IPS-20b (cell line): ENCODE data around the gene RIN3.

Source experiments
- H3K27ac ChIP-seq: one replicate; pipeline ENCODE4 v1.5.1; 2013; ENCODE audit warnings: low read length
- H3K27me3 ChIP-seq: 2 replicates; pipeline ENCODE4 v1.6.1; 2013; ENCODE audit warnings: mild to moderate bottlenecking, low read length, inconsistent platforms; ENCODE audit not compliant: insufficient read depth
- H3K36me3 ChIP-seq: 2 replicates; pipeline ENCODE4 v1.6.1; 2013; ENCODE audit warnings: low read depth, mild to moderate bottlenecking, inconsistent platforms, low read length, moderate library complexity; ENCODE audit not compliant: insufficient read depth
- H3K4me1 ChIP-seq: 2 replicates; pipeline ENCODE4 v1.6.1; 2013; ENCODE audit warnings: mild to moderate bottlenecking, control low read depth, inconsistent platforms, low read length, moderate library complexity; ENCODE audit not compliant: insufficient read depth
- H3K4me3 ChIP-seq: 2 replicates; pipeline ENCODE4 v1.5.1; 2013; ENCODE audit warnings: mild to moderate bottlenecking, low read length, inconsistent platforms
- H3K9ac ChIP-seq: 2 replicates; pipeline ENCODE4 v1.6.1; 2013; ENCODE audit warnings: low read depth, mild to moderate bottlenecking, inconsistent platforms, low read length, moderate library complexity
- H3K9me3 ChIP-seq: 2 replicates; pipeline ENCODE4 v1.6.1; 2013; ENCODE audit warnings: mild to moderate bottlenecking, low read depth, low read length, inconsistent platforms; ENCODE audit not compliant: insufficient read depth

Gene RIN3

DNA sequence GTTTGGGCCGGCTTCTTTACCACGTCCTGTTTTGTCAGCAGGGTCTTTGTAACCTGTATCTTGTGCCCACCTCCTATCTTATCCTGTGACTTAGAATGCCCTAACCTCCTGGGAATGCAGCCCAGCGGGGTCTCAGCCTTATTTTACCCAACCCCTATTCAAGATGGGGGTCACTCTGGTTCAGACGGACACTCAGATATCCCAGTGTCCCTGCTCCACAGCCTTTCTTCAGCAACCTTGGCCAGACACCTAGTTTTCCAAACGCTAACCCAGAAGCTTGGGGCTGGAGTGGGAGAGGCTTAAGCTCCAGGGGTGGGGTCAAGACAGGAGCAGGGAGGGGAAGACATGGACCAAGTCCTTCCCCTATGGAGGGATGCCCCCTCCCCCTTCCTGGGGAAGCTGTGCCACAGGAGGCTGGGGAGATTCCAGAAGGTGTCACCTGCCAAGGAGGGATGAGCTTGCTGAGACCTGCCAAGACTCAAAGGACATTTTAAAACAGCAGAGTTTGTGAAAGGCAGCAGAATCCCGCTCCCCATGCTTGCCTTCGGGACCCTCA lies 62.2 kb downstream of the RIN3 start:
- H3K4me1 ChIP-seq: peaks cover 11% of the 10 kb centered on the region
- H3K27me3 ChIP-seq: no peaks in the 10 kb centered on the region
- H3K9ac ChIP-seq: no peak overlapping the region
- H3K36me3 ChIP-seq: no peaks in the 10 kb centered on the region
- H3K27ac ChIP-seq: no peak overlapping the region
- no peak overlapping the region for H3K4me3 ChIP-seq
- H3K9me3 ChIP-seq: no peaks in the 10 kb centered on the region

GRCh38 chr14:92577321-92577742 lies 63.8 kb downstream of the RIN3 start:
- H3K9ac ChIP-seq: no peak overlapping the region
- H3K4me1 ChIP-seq: peaks cover 11% of the 10 kb centered on the region
- no peaks in the 10 kb centered on the region for H3K27me3 ChIP-seq
- no peak overlapping the region for H3K27ac ChIP-seq
- H3K36me3 ChIP-seq: no peaks in the 10 kb centered on the region
- H3K9me3 ChIP-seq: no peaks in the 10 kb centered on the region
- H3K4me3 ChIP-seq: no peak overlapping the region

DNA sequence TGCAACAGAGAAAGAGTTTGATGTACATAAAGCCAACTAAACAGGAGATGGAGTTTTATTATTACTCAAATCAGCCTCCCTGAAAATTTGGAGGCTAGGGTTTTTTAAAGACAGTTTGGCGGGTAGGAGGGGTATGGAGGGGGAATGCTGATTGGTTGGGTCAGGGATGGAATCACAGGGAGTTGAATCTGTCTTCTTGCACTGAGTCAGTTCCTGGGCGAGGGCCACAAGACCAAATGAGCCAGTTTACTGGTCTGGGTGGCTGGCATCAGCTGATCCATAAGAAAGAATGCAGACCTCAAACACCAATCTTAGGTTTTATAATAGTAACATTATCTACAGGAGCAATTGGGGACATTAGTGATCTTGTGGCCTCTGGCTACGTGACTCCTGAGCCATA lies 64.9 kb downstream of the RIN3 start:
- Histone ChIP-seq H3K4me3 (no peak overlapping the region), H3K36me3 (no peaks in the 10 kb centered on the region), H3K9ac (no peak overlapping the region), H3K27ac (no peak overlapping the region), H3K27me3 (no peaks in the 10 kb centered on the region), H3K4me1 (peaks cover 10% of the 10 kb centered on the region), H3K9me3 (no peaks in the 10 kb centered on the region)

DNA sequence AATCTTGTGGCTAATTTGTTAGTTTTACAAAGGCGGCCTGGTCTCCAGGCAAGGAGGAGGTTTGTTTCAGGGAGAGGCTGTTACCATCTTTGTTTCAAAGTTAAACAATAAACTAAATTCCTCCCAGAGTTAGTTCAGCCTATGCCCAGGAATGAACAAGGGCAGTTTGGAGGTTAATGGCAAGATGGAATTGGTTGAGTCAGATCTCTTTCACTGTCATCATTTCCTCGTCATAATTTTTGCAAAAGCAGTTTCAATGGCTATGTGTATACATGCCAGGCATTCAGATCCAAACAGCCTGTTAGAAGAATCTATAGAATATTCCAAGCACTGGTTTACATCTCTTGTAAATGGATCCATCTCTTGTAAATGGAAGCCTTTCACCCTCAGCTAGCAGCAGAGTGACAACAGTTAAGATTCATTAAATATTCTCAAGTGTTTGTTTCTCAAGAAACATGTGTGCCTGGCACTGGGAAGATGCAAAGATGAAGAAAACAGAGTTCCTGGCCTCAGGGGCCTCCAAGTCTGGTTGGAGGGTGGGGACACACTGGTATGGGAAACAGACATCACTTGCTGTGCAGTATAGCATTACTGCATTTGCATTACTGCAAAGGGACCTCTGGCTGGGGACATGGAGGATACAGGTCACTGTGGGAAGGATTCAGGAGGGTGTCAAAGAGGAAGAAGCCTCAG lies 65.8 kb downstream of the RIN3 start:
- no peaks in the 10 kb centered on the region for H3K27me3 ChIP-seq
- H3K27ac ChIP-seq: no peak overlapping the region
- H3K9me3 ChIP-seq: no peaks in the 10 kb centered on the region
- no peak overlapping the region for H3K9ac ChIP-seq
- no peak overlapping the region for H3K4me3 ChIP-seq
- H3K36me3 ChIP-seq: no peaks in the 10 kb centered on the region
- H3K4me1 ChIP-seq: peaks cover 1% of the 10 kb centered on the region; the same call in 1 of the 2 replicates

DNA sequence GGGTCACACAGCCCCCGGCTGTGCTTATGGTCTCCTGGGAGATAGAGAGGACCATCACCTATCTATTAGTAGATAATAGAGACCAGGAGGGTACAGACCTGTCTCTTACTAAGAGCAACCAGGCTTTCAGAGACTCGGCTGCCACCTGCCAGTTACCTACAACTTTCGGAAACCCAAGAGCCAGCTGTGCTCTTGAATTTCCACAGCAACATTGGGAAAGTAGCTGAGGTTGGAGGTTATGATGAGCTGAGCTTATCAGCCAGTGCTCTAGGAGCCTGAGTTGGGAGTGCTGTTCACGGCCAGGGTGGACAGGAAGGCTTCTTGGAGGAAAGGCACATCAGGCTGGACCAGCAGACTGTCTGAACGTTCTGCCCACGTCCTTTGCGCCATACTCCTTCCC lies 67.6 kb downstream of the RIN3 start:
- Histone ChIP-seq H3K9ac (no peak overlapping the region), H3K4me3 (no peak overlapping the region), H3K36me3 (no peaks in the 10 kb centered on the region), H3K27ac (no peak overlapping the region), H3K27me3 (no peaks in the 10 kb centered on the region), H3K9me3 (no peaks in the 10 kb centered on the region), H3K4me1 (no peaks in the 10 kb centered on the region)

DNA sequence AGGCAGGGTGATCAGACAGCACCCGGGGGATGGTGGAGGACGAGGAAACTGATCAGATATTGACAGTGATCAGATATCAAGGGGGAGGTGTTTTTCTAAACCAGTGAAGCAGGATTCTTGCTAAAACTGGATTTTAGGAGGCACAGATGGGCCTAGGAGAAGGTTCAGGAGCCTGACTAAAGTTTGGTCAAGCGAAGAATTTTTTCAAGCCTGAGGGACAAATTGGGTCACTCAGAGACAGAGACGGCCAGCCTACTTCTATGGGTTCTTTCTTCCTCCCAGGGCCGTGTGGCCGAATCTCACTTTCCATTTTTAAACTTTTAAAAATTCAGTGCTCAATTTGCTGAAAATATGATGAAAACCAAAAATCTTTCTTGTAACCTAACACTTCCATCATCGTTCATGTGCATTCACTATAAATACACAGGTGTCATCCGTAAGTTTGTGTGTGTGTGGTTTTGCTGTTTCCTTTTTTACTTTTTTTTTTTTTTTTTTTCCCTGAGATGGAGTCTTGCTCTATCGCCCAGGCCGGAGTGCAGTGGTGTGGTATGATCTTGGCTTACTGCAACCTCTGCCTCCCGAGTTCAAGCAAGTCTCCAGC lies 68.5 kb downstream of the RIN3 start:
- H3K27me3 ChIP-seq: no peaks in the 10 kb centered on the region
- no peak overlapping the region for H3K4me3 ChIP-seq
- no peaks in the 10 kb centered on the region for H3K36me3 ChIP-seq
- H3K9me3 ChIP-seq: no peaks in the 10 kb centered on the region
- no peak overlapping the region for H3K9ac ChIP-seq
- H3K4me1 ChIP-seq: no peaks in the 10 kb centered on the region
- no peak overlapping the region for H3K27ac ChIP-seq

DNA sequence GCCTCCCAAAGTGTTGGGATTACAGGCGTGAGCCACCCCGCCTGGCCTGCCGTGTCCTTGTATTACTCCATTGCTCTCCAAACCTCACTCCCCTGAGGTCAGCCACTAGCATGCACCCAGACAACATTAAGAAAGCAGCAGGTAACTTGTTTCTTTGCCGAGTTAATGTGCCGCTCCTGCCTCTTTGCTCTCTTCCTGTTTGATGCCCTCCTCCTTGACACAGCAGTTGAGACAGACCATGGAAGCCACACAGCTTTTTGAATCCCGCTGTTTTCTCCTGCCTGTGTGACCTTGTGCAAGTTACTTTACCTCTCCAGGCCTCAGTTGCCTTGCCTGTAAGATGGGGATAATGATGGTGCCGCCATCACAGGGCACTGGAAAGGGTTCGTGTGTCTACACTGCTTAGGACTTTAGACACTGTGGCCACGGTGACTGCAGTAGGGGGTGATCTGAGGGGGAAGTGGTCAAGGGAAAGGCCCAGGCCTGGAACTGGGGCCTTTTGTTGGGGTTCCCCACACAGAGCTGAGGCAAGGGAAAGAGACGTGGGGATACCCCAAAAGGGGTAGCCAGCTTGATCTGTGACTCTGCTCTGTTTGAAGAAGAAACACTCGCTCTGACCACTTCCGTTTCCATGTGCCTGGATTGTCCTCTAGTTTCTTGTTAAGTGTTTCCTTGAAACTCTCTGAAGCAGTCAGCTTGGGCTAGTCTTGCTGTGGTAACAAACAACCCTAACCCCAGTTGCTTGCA lies 69.3 kb downstream of the RIN3 start:
- H3K9ac ChIP-seq: no peak overlapping the region
- no peaks in the 10 kb centered on the region for H3K4me1 ChIP-seq
- H3K27ac ChIP-seq: no peak overlapping the region
- no peaks in the 10 kb centered on the region for H3K27me3 ChIP-seq
- no peak overlapping the region for H3K4me3 ChIP-seq
- H3K9me3 ChIP-seq: no peaks in the 10 kb centered on the region
- no peaks in the 10 kb centered on the region for H3K36me3 ChIP-seq

DNA sequence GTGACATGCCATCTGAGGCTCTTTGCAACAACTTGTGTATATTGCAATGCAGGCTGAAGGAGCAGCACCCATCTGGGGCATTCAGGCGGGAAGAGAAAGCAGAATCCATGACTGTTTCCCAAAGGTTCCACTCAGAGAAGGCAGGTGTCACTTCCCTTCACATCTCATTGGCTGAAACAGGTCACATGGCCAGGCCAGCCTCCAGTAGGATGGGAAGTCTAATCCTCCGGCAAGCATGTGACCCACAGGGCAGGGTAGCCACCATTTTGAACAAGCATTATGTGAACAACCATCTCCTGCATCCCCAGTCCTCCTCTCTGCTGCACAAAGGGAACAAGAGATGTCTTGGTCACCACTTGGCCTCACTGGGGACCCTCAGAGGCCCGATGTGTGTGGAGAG lies 70.6 kb downstream of the RIN3 start:
- no peaks in the 10 kb centered on the region for H3K9me3 ChIP-seq
- H3K36me3 ChIP-seq: no peaks in the 10 kb centered on the region
- no peak overlapping the region for H3K27ac ChIP-seq
- no peaks in the 10 kb centered on the region for H3K27me3 ChIP-seq
- no peak overlapping the region for H3K9ac ChIP-seq
- no peaks in the 10 kb centered on the region for H3K4me1 ChIP-seq
- H3K4me3 ChIP-seq: no peak overlapping the region

DNA sequence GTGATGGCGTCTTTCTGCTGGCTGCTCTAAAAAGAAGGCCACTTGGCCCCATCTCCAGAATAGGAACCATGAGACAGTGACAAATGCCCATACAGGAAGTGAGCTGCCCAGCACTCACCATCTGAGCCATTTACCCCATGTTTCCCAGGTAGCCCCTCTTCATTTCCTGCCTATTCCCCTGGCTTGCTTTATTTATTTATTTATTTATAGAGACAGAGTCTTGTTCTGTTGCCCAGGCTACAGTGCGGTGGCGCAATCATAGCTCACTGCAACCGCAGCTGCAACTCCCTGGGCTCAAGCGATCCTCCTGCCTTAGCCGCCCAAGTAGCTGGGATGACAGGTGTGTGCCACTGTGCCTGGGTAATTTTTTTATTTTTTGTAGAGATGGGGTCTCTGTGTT lies 71.2 kb downstream of the RIN3 start:
- no peak overlapping the region for H3K4me3 ChIP-seq
- no peaks in the 10 kb centered on the region for H3K4me1 ChIP-seq
- no peaks in the 10 kb centered on the region for H3K27me3 ChIP-seq
- H3K9me3 ChIP-seq: no peaks in the 10 kb centered on the region
- no peaks in the 10 kb centered on the region for H3K36me3 ChIP-seq
- no peak overlapping the region for H3K27ac ChIP-seq
- H3K9ac ChIP-seq: no peak overlapping the region

- H3K4me1 ChIP-seq: no peaks in the 10 kb centered on the region
- no peaks in the 10 kb centered on the region for H3K27me3 ChIP-seq
- H3K4me3 ChIP-seq: no peak overlapping the region
- no peak overlapping the region for H3K27ac ChIP-seq
- no peaks in the 10 kb centered on the region for H3K9me3 ChIP-seq
- H3K9ac ChIP-seq: no peak overlapping the region
- no peaks in the 10 kb centered on the region for H3K36me3 ChIP-seq
These were observed 72.7 kb downstream of the RIN3 start for GRCh38 chr14:92585981-92586937.
